Activated T-helper 1 cell treated with anti-CD3 and anti-CD28 coated beads, Interleukin-2, amount 50 U/mL, for 16 hours (primary cell): ENCODE measurements around the gene GP2.

ENCODE experiments used
- DNase-seq, 2 donors: peaks; one replicate each; pipeline ENCODE4 v3.0.0-alpha.2; 2020; ENCODE audit warnings: low read depth in 1 of 2, low spot score in 1 of 2

The GP2 gene

DNA sequence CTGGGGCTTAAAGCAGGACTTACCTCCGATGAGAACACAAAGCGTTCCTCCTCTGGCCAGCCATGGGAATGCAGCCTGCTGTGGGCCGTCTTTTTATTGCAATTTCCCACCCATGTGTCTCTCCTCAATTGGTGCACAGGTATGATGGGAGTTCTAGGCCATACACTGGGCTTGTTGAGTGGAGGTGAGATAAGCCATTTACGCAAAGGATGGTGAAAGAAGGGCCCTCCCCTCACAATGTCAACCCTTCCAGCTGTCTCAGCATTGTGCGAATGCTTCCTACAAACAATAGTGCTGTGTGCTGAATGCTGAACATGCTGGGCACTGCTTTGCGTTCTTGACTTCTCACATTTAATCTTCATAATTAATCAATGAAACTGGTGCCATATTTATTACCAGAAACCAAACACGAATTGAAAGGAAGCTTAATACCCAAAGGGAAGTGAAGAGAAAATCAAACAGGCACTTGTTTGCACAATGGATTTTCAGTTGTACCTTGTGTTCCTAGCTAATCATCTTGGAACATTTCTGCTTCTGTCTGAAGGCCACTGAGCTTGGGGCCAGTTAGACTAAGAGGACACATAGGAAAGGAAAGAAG, at the start of gene GP2:
TSS of gene GP2 (minus strand) at position 70 of the 598 bp plus-strand sequence. CDS start 1,082 bp downstream, outside the sequence.
- no peak for DNase-seq

DNA sequence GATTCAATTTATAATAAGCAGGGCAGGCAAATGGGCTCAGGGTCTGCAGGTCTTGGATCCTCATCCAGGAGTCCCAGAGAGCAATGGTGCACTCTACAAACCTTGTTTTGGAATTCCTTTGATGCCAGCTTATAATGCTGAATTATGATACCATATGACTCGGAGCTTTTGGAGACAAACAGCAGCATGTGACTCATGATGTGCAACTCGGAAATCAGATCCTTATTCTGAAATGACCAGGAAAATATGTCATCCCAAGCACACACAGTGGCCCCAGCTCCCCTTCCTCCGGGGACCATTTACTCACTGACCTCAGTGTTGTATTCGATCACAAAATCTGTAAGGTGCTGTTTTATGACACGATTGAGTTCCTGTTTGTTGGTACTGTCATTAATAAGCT, 45.4 kb upstream of the GP2 start:
- DNase-seq = no peak

DNA sequence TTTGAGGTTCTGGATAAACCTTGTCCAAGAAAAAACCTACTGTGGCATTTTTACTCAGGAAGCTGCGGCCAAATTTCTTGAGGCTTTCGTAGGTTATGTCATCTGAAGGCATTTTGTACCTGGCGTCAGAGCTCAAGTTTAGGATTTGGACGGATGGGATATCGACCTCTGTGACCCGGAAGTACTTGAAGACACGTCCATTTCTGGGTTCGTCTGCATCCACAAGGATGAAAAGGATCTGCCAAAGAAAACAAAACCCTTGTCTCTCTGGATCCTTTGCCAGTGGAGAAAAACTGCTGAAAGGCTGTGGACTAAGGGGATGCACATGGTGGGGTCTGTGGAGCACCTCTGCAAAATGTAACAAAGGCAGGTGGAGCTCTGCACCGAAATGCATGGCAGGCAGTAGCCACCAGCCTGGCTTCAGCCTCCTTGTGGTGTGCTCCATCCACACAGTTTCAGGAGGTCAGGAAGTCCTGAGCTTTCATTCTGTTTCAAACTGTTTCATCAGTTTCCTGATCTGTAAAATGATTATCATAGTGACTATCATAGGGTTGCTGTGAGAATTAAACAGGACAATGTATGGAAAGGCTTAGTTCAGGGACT, 42.2 kb upstream of the GP2 start:
- DNase-seq = no peak

GRCh38 chr16:20364051-20364450, 36.7 kb upstream of the GP2 start:
- no peak for DNase-seq

- DNase-seq = no peak
Observed at GRCh38 chr16:20363191-20363590, 35.9 kb upstream of the GP2 start.

DNA sequence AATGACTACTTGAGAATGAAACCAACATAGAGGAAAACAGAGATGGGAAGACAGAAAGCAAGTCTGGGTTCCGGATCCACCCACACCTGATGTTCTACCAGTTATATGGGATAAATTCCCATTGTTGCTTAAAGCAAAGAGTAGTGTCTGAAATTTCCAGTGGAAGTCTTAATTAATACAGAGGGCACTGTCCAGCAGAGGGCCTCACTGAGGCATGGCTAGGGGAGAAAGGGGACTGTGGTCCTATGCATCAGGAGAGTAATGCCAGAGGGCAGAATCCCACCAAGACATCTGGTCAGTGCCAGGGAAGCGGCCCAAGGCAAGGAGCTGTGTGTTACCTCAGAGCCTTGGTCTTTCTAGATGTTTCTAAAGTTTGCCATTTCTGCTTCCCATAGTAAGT, 32.7 kb upstream of the GP2 start:
- DNase-seq = no peak

- no peak for DNase-seq
Observed at GRCh38 chr16:20355114-20355782, 27.9 kb upstream of the GP2 start.

DNA sequence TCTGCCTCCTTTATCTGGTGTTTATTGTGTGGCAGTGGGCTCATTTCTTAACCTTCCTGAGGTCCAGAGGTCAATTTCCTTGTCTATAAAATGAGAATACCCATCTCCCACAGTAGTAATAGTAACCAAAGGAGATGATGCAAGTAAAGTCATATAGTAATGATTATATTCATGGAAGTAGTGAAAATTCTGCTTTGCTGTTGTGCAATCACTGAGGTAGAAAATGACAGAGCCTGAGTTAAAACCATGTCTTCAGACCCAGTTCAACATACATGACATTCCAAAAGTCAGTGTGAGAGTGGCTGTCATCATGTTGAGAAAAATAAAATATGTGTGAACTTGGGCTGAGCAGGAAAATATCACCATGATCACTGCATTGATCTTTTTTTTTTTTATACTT, 26.1 kb upstream of the GP2 start:
- DNase-seq = no peak

- DNase-seq = no peak
Observed at GRCh38 chr16:20352615-20353014, 25.3 kb upstream of the GP2 start, which contains the start of gene UMOD. UMOD (minus strand) TSS chr16:20352715; CDS start chr16:20350737, 1,978 bp downstream.

DNA sequence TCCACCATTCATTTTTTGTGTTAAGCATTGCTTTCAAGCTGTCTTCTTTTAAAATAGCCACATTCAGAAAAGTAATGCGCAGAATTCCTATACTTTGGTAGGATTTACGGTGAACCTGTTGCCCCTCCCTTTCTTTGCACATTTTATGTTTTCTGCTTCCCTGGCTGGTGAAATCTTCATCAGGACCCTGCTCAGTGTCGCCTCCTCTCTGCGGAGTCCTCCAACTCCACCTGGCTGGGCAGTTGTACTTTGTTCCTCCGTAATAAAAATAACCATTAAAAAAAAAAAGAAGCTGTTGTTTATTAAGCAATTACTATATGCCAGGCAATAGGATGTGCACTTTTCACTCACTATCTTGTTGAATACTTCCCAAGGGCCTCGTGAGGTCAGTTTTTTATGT, 22.3 kb upstream of the GP2 start:
- no peak for DNase-seq

GRCh38 chr16:20348365-20349185, 21.3 kb upstream of the GP2 start:
- DNase-seq = no peak

DNA sequence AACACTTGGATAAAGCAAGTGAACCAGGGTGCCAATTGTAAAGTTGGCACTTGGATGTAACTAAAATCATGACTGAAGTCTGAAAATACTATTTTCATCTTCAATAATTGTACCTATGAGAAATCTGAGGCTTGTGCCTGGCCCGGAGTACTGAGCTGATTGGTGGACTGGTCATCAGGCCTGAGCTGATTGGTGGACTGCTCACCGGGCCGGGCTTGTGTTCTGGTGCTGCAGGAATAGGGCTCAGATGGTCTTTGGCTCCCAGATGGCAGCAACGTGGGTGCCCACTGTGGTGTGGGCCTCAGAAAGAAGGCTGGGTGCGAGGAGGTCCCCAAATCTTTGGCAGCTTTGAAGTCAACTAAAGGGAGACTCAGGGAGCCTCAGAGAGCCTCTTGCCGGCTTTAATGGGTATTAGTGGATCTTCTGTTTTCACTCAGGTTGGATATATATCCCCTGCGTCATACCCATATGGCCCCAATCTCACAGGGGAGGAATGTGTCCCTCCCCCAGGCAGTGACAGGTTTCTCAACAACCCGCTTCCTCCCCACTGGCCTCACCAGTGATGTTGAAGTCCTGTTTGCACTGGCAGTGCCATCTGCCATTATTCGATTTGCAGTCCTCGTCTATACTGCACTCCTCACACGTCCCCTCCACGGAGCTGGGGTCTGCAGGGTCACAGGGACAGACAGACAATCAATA, 20.5 kb upstream of the GP2 start:
- no peak for DNase-seq

DNA sequence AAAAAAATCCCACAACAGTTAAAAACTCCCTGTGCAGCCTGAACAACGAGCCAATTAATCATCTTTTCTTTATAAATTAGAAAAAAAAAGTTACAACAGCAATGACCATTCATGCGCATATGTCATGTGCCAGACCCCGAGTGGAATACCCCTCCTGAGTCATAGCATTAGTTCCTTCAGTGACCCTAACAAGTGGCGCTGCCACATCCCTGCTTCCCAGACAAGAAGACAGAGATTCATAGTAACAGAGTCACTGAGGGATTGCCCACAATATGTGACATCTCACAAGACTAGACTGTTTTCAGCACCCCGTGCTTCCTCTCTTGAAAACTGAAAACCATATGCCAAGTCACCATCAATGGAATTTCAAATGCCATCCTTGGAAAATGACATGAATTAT, 17.3 kb upstream of the GP2 start:
- DNase-seq = no peak

DNA sequence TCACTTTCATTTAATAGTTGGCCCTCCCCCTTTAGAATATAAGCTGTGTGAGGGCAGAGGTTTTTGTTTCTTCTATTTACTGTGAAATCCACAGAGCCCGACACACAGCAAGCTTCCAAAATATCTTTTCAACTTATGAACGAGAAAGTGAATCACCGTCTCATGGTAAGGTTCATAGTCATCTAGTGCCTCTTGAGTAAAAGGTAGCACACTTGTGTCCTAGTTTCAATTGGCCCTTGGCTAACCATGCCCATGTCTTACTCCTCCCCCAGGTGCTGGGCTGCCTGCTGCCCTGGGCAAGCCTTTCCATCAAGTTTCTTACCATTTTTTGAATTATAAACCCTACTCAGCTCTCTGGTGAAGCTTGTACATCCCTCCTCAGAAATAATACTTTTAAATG, 12.4 kb upstream of the GP2 start:
- no peak for DNase-seq

DNA sequence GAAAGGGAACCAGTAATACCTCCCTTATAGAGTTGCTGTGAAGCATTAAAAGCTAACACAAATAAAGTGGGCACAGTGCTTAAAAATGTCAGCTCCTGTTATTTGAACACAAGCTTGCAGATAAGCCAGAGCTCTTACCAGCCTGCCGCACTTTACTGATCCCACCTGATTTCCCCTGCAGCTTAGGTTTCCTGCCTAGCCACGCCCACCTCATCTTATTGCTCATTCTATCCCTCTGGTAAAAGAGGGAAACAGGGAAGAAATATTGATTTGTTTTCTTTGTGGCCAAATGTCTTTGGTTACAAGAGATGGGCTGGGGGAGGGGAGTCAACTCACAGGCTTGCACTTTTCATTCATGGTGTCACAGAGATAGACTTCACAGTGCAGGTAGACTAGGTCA, 9.6 kb upstream of the GP2 start:
- DNase-seq = no peak

GRCh38 chr16:20334396-20334795, 7.1 kb upstream of the GP2 start:
- DNase-seq = no peak

- no peak for DNase-seq
Observed at GRCh38 chr16:20333120-20333519, 5.8 kb upstream of the GP2 start.

DNA sequence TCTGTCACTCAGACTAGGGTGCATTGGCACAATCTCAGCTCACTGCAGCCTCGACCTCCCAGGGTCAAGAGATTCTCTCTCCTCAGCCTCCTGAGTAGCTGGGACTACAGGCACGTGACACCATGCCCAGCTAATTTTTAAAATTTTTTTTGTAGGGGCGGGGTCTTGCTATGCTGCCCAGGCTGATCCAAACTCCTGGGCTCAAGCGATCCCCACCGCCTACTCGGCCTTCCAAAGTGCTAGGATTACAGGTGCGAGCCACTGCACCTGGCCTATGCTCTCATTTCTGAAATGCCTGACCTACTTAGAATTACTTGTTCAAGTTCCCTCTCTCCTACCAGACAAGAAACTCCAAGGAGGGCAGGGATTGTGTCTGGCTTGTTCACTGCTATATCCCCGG, 5.1 kb upstream of the GP2 start:
- DNase-seq = no peak

- no peak for DNase-seq
Observed at GRCh38 chr16:20331635-20332034, 4.3 kb upstream of the GP2 start.

GRCh38 chr16:20329392-20330138, 2.3 kb upstream of the GP2 start:
- DNase-seq = no peak

DNA sequence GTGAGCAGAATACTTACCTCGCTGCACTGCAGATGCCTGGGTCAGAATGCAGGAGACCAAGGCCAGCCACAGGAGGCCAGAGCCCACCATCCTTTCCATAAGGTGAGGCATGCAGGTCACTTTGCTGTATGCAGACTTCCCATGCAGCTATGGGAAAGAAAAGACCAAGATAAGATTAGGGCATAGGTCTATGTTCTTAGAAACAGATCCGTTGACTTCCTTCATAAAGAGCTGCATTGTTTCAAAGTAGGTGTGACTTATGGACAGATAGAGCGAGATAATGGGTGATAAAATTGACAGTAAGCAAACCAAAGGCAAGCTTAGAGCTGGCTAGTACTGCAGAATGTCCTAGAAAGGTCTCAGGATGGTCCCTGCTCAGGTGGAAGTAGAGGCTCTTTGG, 992 bp downstream of the GP2 start:
- no peak for DNase-seq
